PC-3 (cell line): ENCODE measurements around the gene RPS15A. TPM values are rescaled to one million over a fixed set of nuclear protein-coding genes. Genes with fewer than 3 reads are reported as not detected.
"Not testable (repeated sequence)": the region's sequence is repeated elsewhere in the genome, so short reads cannot be mapped to it uniquely, and the experiment has no call there.

Source experiments
- ATAC-seq: fragments of 200-7000 bp; cut with Tn5 transposase; 2 replicates; pipeline ENCODE4 v1.9.1; 2020; ENCODE audit warnings: mild to moderate bottlenecking, moderate library complexity
- BruUV-seq: library from RNA; stranded (reverse); fragments of 400-500 nt; replicated peaks from 2 replicates; lab custom pipeline; 2021; lab: Mats Ljungman, UMichigan
- CTCF ChIA-PET: fragments of 300-600 bp; sonication (Branson Sonifier 250); formaldehyde crosslinking; loops from one replicate; lab custom pipeline; 2022; ENCODE audit warnings: antibody characterized with exemption; lab: Charles Lee
- POLR2A ChIA-PET: fragments of 300-600 bp; sonication (Branson Sonifier 250); formaldehyde crosslinking; loops from one replicate; lab custom pipeline; 2022; ENCODE audit warnings: antibody characterized with exemption; ENCODE audit not compliant: unreplicated experiment; lab: Charles Lee
- DNase-seq: peaks from one replicate; pipeline ENCODE4 v3.0.0-alpha.2; 2015
- H2AFZ ChIP-seq: fragments of 300-600 bp; sonication (generic); 2 replicates; pipeline ENCODE4 v1.6.0; 2016; ENCODE audit warnings: antibody characterized with exemption, low read length
- H3F3A ChIP-seq: fragments of 300-600 bp; sonication (generic); one replicate; pipeline ENCODE4 v1.6.0; 2017; ENCODE audit warnings: antibody characterized with exemption, low read length, control low read depth, mild to moderate bottlenecking; ENCODE audit not compliant: unreplicated experiment
- H3K27ac ChIP-seq: fragments of 300-600 bp; sonication (generic); 2 replicates; pipeline ENCODE4 v1.5.1; 2016; ENCODE audit warnings: mild to moderate bottlenecking, low read length
- H3K27me3 ChIP-seq: fragments of 300-600 bp; sonication (generic); 2 replicates; pipeline ENCODE4 v1.6.1; 2016; ENCODE audit warnings: low read length, mixed read lengths
- H3K36me3 ChIP-seq: fragments of 300-600 bp; sonication (generic); 2 replicates; pipeline ENCODE4 v1.6.1; 2016; ENCODE audit warnings: low read depth, mixed run types, low read length, mixed read lengths
- H3K4me1 ChIP-seq: fragments of 300-600 bp; sonication (generic); 2 replicates; pipeline ENCODE4 v1.5.1; 2016; ENCODE audit warnings: low read length; ENCODE audit not compliant: insufficient read depth
- H3K4me2 ChIP-seq: fragments of 300-600 bp; sonication (generic); 2 replicates; pipeline ENCODE4 v1.6.0; 2016; ENCODE audit warnings: low read length
- H3K4me3 ChIP-seq: fragments of 300-600 bp; sonication (generic); 2 replicates; pipeline ENCODE4 v1.5.1; 2016; ENCODE audit warnings: mild to moderate bottlenecking, low read length, mixed read lengths
- H3K79me2 ChIP-seq: fragments of 300-600 bp; sonication (generic); 2 replicates; pipeline ENCODE4 v1.6.1; 2017; ENCODE audit warnings: low read length, mixed read lengths
- H3K9ac ChIP-seq: fragments of 300-600 bp; sonication (generic); 2 replicates; pipeline ENCODE4 v1.6.0; 2016; ENCODE audit warnings: mild to moderate bottlenecking, low read length
- H3K9me2 ChIP-seq: fragments of 300-600 bp; sonication (generic); replicated peaks from 2 replicates; pipeline ENCODE4 v1.6.1; 2016; ENCODE audit warnings: mixed run types, low read length, mixed read lengths
- H3K9me3 ChIP-seq: fragments of 300-600 bp; sonication (generic); 2 replicates; pipeline ENCODE4 v1.6.1; 2016; ENCODE audit warnings: low read length, mixed read lengths
- H4K20me1 ChIP-seq: fragments of 300-600 bp; sonication (generic); 2 replicates; pipeline ENCODE4 v1.6.1; 2016; ENCODE audit warnings: low read length, mixed read lengths
- intact Hi-C: fragments of 100-400 bp; cut with micrococcal nuclease; formaldehyde crosslinking; loops from 2 replicates; pipeline ENCODE4 v1.9.0; 2023
- total RNA-seq: library from RNA; depleted of rRNA; stranded (reverse); fragments of >200 nt; gene quantifications from 2 replicates; pipeline ENCODE4 v1.2.3, GENCODE V29; 2014; rRNA removed

Gene RPS15A
- total RNA-seq, 1 experiment from 2014 or later, result 1,198 TPM

- H2AFZ ChIP-seq, POLR2A ChIA-PET, CTCF ChIA-PET, H3K79me2 ChIP-seq, H4K20me1 ChIP-seq, intact Hi-C loops, BruUV-seq, H3K27me3 ChIP-seq, H3K9ac ChIP-seq, H3K4me1 ChIP-seq, H3F3A ChIP-seq, H3K27ac ChIP-seq, H3K4me2 ChIP-seq, H3K9me3 ChIP-seq, H3K9me2 ChIP-seq, DNase-seq, H3K4me3 ChIP-seq, H3K36me3 ChIP-seq, ATAC-seq: not testable (repeated sequence)
These were observed 55.9 kb downstream of the RPS15A start for GRCh38 chr16:18734279-18734678.

Other genes starting within 250 kb of the RPS15A start
- gene NOMO2, start 228.2 kb downstream of the RPS15A start, total RNA-seq, result 121 and 136 TPM in 2 replicates
- gene ARL6IP1, start 11.2 kb upstream of the RPS15A start, total RNA-seq, result 118 and 150 TPM in 2 replicates
- gene SMG1, start 136.1 kb upstream of the RPS15A start, total RNA-seq, result 37.6 and 44.2 TPM in 2 replicates
- 5.3 and 6.9 TPM in 2 replicates for gene TMC7, start 193.6 kb upstream of the RPS15A start, total RNA-seq